Ishikawa (cell line): ENCODE data around the gene NLRC5.

Source experiments
- CEBPB ChIP-seq: IDR thresholded peaks from 2 replicates; pipeline ENCODE4 v1.6.1; 2012
- CREB1 ChIP-seq: IDR thresholded peaks from 2 replicates; pipeline ENCODE4 v1.6.1; 2012; ENCODE audit warnings: low read depth
- EGR1 ChIP-seq: IDR thresholded peaks from 2 replicates; pipeline ENCODE4 v1.6.1; 2012
- EP300 ChIP-seq: IDR thresholded peaks from 2 replicates; pipeline ENCODE4 v1.6.1; 2012; ENCODE audit warnings: borderline replicate concordance
- FOXM1 ChIP-seq: IDR thresholded peaks from 2 replicates; pipeline ENCODE4 v1.6.1; 2012; ENCODE audit warnings: low read depth, borderline replicate concordance
- NFIC ChIP-seq: IDR thresholded peaks from 2 replicates; pipeline ENCODE4 v1.6.1; 2012
- RAD21 ChIP-seq: IDR thresholded peaks from 2 replicates; pipeline ENCODE4 v1.6.1; 2012; ENCODE audit warnings: low read depth
- TAF1 ChIP-seq: IDR thresholded peaks from 2 replicates; pipeline ENCODE4 v1.6.1; 2012; ENCODE audit warnings: low read depth, mild to moderate bottlenecking
- TCF12 ChIP-seq: IDR thresholded peaks from 2 replicates; pipeline ENCODE4 v1.6.1; 2012; ENCODE audit warnings: low read depth
- TEAD4 ChIP-seq: IDR thresholded peaks from 2 replicates; pipeline ENCODE4 v1.6.1; 2012
- YY1 ChIP-seq: IDR thresholded peaks from 2 replicates; pipeline ENCODE4 v1.6.1; 2012; ENCODE audit warnings: low read depth
- ZBTB7A ChIP-seq: IDR thresholded peaks from 2 replicates; pipeline ENCODE4 v1.6.1; 2012; ENCODE audit warnings: low read depth
- TF ChIP-seq, protein P1 (sequence below): IDR thresholded peaks from 2 replicates; pipeline ENCODE4 v1.6.1; 2012
- TF ChIP-seq, protein P2 (sequence below): IDR thresholded peaks from 2 replicates; pipeline ENCODE4 v1.6.1; 2012
- TF ChIP-seq, protein P3 (sequence below): IDR thresholded peaks from 2 replicates; pipeline ENCODE4 v1.6.1; 2012; ENCODE audit warnings: low read depth, mild to moderate bottlenecking

Gene NLRC5

DNA sequence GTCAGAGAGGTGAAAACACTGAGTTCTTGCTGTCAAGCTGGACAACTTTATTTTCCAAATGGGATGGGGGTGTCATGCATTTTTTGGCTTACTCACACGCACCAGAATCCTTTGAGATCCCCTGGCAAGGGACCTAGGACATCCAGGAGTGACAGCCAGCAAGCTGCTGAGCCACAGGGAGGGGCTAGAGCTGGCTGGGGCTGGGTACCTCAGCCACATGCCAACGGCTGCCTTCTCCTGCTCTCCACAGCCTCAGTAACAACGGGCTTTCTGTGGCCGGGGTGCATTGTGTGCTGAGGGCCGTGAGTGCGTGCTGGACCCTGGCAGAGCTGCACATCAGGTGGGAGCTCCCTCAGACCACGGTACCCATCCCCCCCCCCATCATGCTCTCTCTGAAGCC is 47.6 kb downstream of the NLRC5 start:
- TF ChIP-seq, protein P1, sequence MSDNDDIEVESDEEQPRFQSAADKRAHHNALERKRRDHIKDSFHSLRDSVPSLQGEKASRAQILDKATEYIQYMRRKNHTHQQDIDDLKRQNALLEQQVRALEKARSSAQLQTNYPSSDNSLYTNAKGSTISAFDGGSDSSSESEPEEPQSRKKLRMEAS: no peak
- TF ChIP-seq YY1 (no peak), ZBTB7A (no peak), TCF12 (no peak), CEBPB (no peak), FOXM1 (no peak), NFIC (no peak), RAD21 (no peak), TAF1 (no peak), EGR1 (no peak), EP300 (no peak), CREB1 (no peak), TEAD4 (no peak)
- TF ChIP-seq, protein P2, sequence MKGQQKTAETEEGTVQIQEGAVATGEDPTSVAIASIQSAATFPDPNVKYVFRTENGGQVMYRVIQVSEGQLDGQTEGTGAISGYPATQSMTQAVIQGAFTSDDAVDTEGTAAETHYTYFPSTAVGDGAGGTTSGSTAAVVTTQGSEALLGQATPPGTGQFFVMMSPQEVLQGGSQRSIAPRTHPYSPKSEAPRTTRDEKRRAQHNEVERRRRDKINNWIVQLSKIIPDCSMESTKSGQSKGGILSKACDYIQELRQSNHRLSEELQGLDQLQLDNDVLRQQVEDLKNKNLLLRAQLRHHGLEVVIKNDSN: no peak
- TF ChIP-seq, protein P3, sequence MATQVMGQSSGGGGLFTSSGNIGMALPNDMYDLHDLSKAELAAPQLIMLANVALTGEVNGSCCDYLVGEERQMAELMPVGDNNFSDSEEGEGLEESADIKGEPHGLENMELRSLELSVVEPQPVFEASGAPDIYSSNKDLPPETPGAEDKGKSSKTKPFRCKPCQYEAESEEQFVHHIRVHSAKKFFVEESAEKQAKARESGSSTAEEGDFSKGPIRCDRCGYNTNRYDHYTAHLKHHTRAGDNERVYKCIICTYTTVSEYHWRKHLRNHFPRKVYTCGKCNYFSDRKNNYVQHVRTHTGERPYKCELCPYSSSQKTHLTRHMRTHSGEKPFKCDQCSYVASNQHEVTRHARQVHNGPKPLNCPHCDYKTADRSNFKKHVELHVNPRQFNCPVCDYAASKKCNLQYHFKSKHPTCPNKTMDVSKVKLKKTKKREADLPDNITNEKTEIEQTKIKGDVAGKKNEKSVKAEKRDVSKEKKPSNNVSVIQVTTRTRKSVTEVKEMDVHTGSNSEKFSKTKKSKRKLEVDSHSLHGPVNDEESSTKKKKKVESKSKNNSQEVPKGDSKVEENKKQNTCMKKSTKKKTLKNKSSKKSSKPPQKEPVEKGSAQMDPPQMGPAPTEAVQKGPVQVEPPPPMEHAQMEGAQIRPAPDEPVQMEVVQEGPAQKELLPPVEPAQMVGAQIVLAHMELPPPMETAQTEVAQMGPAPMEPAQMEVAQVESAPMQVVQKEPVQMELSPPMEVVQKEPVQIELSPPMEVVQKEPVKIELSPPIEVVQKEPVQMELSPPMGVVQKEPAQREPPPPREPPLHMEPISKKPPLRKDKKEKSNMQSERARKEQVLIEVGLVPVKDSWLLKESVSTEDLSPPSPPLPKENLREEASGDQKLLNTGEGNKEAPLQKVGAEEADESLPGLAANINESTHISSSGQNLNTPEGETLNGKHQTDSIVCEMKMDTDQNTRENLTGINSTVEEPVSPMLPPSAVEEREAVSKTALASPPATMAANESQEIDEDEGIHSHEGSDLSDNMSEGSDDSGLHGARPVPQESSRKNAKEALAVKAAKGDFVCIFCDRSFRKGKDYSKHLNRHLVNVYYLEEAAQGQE: no peak

DNA sequence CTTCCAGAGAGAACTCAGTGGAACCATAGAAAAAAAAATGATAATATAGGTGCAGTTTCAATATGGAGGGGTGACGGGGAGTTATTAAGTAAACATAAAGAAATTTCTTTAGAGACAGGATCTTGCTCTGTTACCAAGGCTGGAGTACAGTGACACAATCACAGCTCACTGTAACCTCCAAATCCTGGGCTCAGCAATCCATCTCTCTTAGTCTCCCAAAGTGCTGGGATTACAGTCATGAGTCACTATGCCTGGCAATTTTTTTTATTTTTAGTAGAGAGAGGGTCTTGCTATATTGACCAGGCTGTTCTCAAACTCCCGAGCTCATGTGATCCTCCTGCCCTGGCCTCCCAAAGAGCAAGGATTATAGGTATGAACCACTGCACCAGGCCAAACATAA is 48.8 kb downstream of the NLRC5 start:
- TF ChIP-seq CEBPB (no peak), TEAD4 (no peak), TCF12 (no peak), ZBTB7A (no peak), CREB1 (no peak), EP300 (no peak), EGR1 (no peak), NFIC (no peak), FOXM1 (no peak), RAD21 (no peak), YY1 (no peak), TAF1 (no peak)
- TF ChIP-seq, protein P1: no peak
- TF ChIP-seq, protein P2: no peak
- TF ChIP-seq, protein P3: no peak

DNA sequence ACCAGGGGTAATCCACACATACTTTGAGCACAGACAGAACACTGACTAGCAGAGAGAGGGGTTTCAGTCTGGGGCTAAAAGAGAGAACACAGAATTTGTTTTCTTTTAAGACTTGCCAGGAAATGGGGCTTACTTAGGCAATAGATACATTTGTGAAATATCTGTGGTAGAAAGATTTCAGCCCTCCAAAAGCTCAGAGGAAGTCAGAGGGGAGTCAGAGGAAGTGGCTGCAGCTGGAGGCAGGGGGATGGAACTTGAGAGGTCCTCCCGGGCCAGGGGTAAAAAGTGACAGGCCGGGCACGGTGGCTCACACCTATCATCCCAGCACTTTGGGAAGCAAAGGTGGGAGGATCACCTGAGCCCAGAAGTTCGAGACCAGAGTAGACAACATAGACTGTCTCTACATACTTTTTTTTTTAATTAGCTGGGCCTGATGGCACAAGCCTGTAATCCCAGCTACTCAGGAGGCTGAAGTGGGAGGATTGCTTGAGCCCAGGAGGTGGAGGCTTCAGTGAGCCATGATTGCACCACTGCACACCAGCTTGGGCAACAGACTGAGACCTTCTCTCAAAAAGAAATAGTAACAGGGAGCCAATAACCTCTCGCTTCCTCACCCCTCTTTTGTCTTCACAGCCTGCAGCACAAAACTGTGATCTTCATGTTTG is 49.9 kb downstream of the NLRC5 start:
- TF ChIP-seq NFIC (no peak), FOXM1 (no peak), RAD21 (no peak), TEAD4 (no peak), CREB1 (no peak), ZBTB7A (no peak), CEBPB (no peak), EP300 (no peak), TAF1 (no peak), EGR1 (no peak), TCF12 (no peak), YY1 (no peak)
- TF ChIP-seq, protein P2: no peak
- TF ChIP-seq, protein P3: no peak
- TF ChIP-seq, protein P1: no peak
